Activated naive CD4-positive, alpha-beta T cell treated with anti-CD3 and anti-CD28 coated beads for 36 hours (primary cell): ENCODE data around the gene HIC2. TPM values are rescaled to one million over a fixed set of nuclear protein-coding genes. Genes with fewer than 3 reads are reported as not detected.
"Not testable (repeated sequence)": the region's sequence is repeated elsewhere in the genome, so short reads cannot be mapped to it uniquely, and the experiment has no call there.

Source experiments
- CTCF ChIA-PET: fragments of 350-600 bp; sonication (Branson Sonifier 250); formaldehyde crosslinking; loops from one replicate; lab custom pipeline; 2021; ENCODE audit warnings: antibody characterized with exemption; lab: Charles Lee
- DNase-seq: peaks from one replicate; pipeline ENCODE4 v3.0.0-alpha.2; 2020
- H3K27ac Mint-ChIP-seq: one replicate; pipeline ENCODE4 v1.8.0; 2021; ENCODE audit warnings: mild to moderate bottlenecking, mixed read lengths
- H3K27me3 Mint-ChIP-seq: one replicate; pipeline ENCODE4 v1.8.0; 2021; ENCODE audit warnings: low read depth, mixed read lengths
- H3K36me3 Mint-ChIP-seq: one replicate; pipeline ENCODE4 v1.8.0; 2021; ENCODE audit warnings: low read depth, mixed read lengths
- H3K4me1 Mint-ChIP-seq: one replicate; pipeline ENCODE4 v1.8.0; 2021; ENCODE audit warnings: low read depth, mixed read lengths
- H3K4me3 Mint-ChIP-seq: one replicate; pipeline ENCODE4 v1.8.0; 2021; ENCODE audit warnings: mild to moderate bottlenecking, moderate library complexity, mixed read lengths
- H3K9me3 Mint-ChIP-seq: one replicate; pipeline ENCODE4 v1.8.0; 2021; ENCODE audit warnings: mixed read lengths
- intact Hi-C: fragments of 100-400 bp; cut with micrococcal nuclease; formaldehyde crosslinking; loops from one replicate; pipeline ENCODE4 v1.15.1; 2023
- total RNA-seq, 2 experiments: library from RNA; stranded (reverse); gene quantifications; one replicate each; pipeline ENCODE4 v1.2.3, GENCODE V29; 2021

Gene HIC2
- total RNA-seq, 2 experiments from 2014 or later: 3.1 to 3.3 TPM

- H3K4me1 Mint-ChIP-seq, DNase-seq, H3K9me3 Mint-ChIP-seq, H3K36me3 Mint-ChIP-seq, CTCF ChIA-PET, H3K27me3 Mint-ChIP-seq, intact Hi-C loops: not testable (repeated sequence)
- Mint-ChIP-seq H3K27ac (peak within 1 kb of the TSS; percentile 74), H3K4me3 (peak within 1 kb of the TSS; percentile 81)
Measured at GRCh38 chr22:21467337-21468193, 50.4 kb downstream of the HIC2 start, which contains the start of gene TMEM191C. TSS of gene TMEM191C (plus strand) at chr22:21467387. CDS start at chr22:21467460, 73 bp downstream.

GRCh38 chr22:21468194-21469096 lies 51.3 kb downstream of the HIC2 start:
- H3K36me3 Mint-ChIP-seq, H3K27me3 Mint-ChIP-seq, intact Hi-C loops, H3K4me1 Mint-ChIP-seq, CTCF ChIA-PET, H3K9me3 Mint-ChIP-seq: not testable (repeated sequence)
- H3K4me3 Mint-ChIP-seq: peak overlapping the region; percentile 81
- DNase-seq: peak; percentile 93
- peak overlapping the region; percentile 74 for H3K27ac Mint-ChIP-seq

GRCh38 chr22:21469097-21469994 lies 52.2 kb downstream of the HIC2 start:
- intact Hi-C loops, H3K4me1 Mint-ChIP-seq, H3K36me3 Mint-ChIP-seq, H3K27ac Mint-ChIP-seq, H3K27me3 Mint-ChIP-seq, H3K9me3 Mint-ChIP-seq, DNase-seq, CTCF ChIA-PET, H3K4me3 Mint-ChIP-seq: not testable (repeated sequence)

GRCh38 chr22:21472984-21473383 lies 55.8 kb downstream of the HIC2 start:
- H3K27ac Mint-ChIP-seq, H3K36me3 Mint-ChIP-seq, H3K9me3 Mint-ChIP-seq, H3K4me1 Mint-ChIP-seq, intact Hi-C loops, H3K27me3 Mint-ChIP-seq, H3K4me3 Mint-ChIP-seq, DNase-seq, CTCF ChIA-PET: not testable (repeated sequence)

GRCh38 chr22:21473664-21474063 lies 56.5 kb downstream of the HIC2 start:
- intact Hi-C loops, DNase-seq, H3K27me3 Mint-ChIP-seq, H3K9me3 Mint-ChIP-seq, H3K27ac Mint-ChIP-seq, CTCF ChIA-PET, H3K36me3 Mint-ChIP-seq, H3K4me1 Mint-ChIP-seq, H3K4me3 Mint-ChIP-seq: not testable (repeated sequence)

GRCh38 chr22:21484039-21484438 lies 66.9 kb downstream of the HIC2 start:
- H3K4me3 Mint-ChIP-seq, DNase-seq, H3K27me3 Mint-ChIP-seq, H3K9me3 Mint-ChIP-seq, CTCF ChIA-PET, H3K4me1 Mint-ChIP-seq, H3K36me3 Mint-ChIP-seq, intact Hi-C loops, H3K27ac Mint-ChIP-seq: not testable (repeated sequence)

- H3K4me1 Mint-ChIP-seq, DNase-seq, H3K9me3 Mint-ChIP-seq, H3K27ac Mint-ChIP-seq, CTCF ChIA-PET, intact Hi-C loops, H3K27me3 Mint-ChIP-seq, H3K36me3 Mint-ChIP-seq, H3K4me3 Mint-ChIP-seq: not testable (repeated sequence)
Measured at GRCh38 chr22:21487723-21488122, 70.6 kb downstream of the HIC2 start.

GRCh38 chr22:21489149-21489680 lies 72.0 kb downstream of the HIC2 start:
- H3K4me3 Mint-ChIP-seq, DNase-seq, H3K4me1 Mint-ChIP-seq, H3K27ac Mint-ChIP-seq, CTCF ChIA-PET, H3K36me3 Mint-ChIP-seq, H3K9me3 Mint-ChIP-seq, H3K27me3 Mint-ChIP-seq, intact Hi-C loops: not testable (repeated sequence)

- CTCF ChIA-PET, H3K9me3 Mint-ChIP-seq, intact Hi-C loops, H3K27ac Mint-ChIP-seq, DNase-seq, H3K4me3 Mint-ChIP-seq, H3K27me3 Mint-ChIP-seq, H3K36me3 Mint-ChIP-seq, H3K4me1 Mint-ChIP-seq: not testable (repeated sequence)
Measured at GRCh38 chr22:21490556-21490955, 73.4 kb downstream of the HIC2 start.

GRCh38 chr22:21492271-21492670 lies 75.1 kb downstream of the HIC2 start:
- H3K4me3 Mint-ChIP-seq, intact Hi-C loops, H3K36me3 Mint-ChIP-seq, CTCF ChIA-PET, H3K4me1 Mint-ChIP-seq, DNase-seq, H3K27ac Mint-ChIP-seq, H3K9me3 Mint-ChIP-seq, H3K27me3 Mint-ChIP-seq: not testable (repeated sequence)

- DNase-seq, H3K27me3 Mint-ChIP-seq, intact Hi-C loops, H3K27ac Mint-ChIP-seq, H3K36me3 Mint-ChIP-seq, CTCF ChIA-PET, H3K4me1 Mint-ChIP-seq, H3K9me3 Mint-ChIP-seq, H3K4me3 Mint-ChIP-seq: not testable (repeated sequence)
Measured at GRCh38 chr22:21493789-21494782, 76.9 kb downstream of the HIC2 start.
